ENCODE measurements around the gene OR52L1.

- no peak for TF ChIP-seq CTCF (IDR thresholded peaks at IDR 0.05; ENCODE audit: low read length)
- TF ChIP-seq EZH2 (optimal IDR thresholded peaks at IDR 0.05; ENCODE audit: low read depth, low read length): no peak
- no peak for TF ChIP-seq EZH2phosphoT487 (IDR thresholded peaks at IDR 0.05; ENCODE audit: low read length)
Observed at GRCh38 chr11:6030708-6031405, 44.1 kb upstream of the OR52L1 start, which contains the start of gene OR56A1.
